Body of pancreas (tissue), 4 donors: ENCODE measurements around the gene HMGN2.

Experiments used
- CTCF ChIP-seq, 7 experiments: fragments of 450-650 bp in 4 of 7; fragments of 200-600 bp in 3 of 7; sonication (generic) in 3 of 7; IDR thresholded peaks; one replicate each; pipeline ENCODE4 v1.5.1; 2016 to 2019; ENCODE audit warnings: antibody characterized with exemption in 7 of 7
- POLR2A ChIP-seq, 3 donors: fragments of 450-650 bp; IDR thresholded peaks; one replicate each; pipeline ENCODE4 v1.6.1; 2016; ENCODE audit warnings: antibody characterized with exemption in 3 of 3, mild to moderate bottlenecking in 2 of 3

DNA sequence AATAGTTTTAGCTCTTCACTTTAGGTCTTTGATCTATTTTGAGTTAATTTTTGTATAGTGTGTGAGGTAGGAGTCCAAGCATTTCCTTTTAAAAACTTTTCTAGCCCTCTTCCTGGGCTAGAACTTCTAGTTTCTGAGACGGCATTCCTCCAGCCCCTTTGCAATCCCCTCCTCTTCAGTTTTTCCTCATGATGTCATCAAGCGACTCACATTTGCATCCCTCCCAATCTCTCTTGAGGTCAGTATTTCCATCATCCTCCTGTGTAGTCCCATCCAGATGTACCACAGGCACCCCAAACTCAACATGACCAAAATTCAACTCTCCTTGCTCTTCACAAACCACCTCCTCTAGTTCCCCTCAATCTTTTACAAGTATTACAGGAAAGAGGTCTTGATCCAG, 10.7 kb downstream of the HMGN2 start:
- TF ChIP-seq CTCF (IDR thresholded peaks at IDR 0.05) (no peak), POLR2A (IDR thresholded peaks at IDR 0.05) (no peak)
